Neutrophil (primary cell): ENCODE measurements around the gene HLA-DMB.
"Not testable (repeated sequence)": the region's sequence is repeated elsewhere in the genome, so short reads cannot be mapped to it uniquely, and the experiment has no call there.

Experiments
- H3K27ac ChIP-seq: fragments of 200-600 bp; sonication (generic); 2 replicates; pipeline ENCODE4 v1.5.1; 2016; ENCODE audit warnings: mild to moderate bottlenecking, moderate library complexity
- H3K27me3 ChIP-seq: fragments of 200-600 bp; sonication (generic); 2 replicates; pipeline ENCODE4 v1.6.0; 2016; ENCODE audit warnings: mild to moderate bottlenecking
- H3K36me3 ChIP-seq: fragments of 200-600 bp; sonication (generic); 2 replicates; pipeline ENCODE4 v1.5.1; 2017
- H3K4me1 ChIP-seq, 2 experiments: fragments of 200-600 bp in 1 of 2; sonication (generic) in 1 of 2; 1 replicate in 1 of 2; 2 replicates in 1 of 2; pipeline versions ENCODE4 v1.5.1 to v1.6.1; 2013 to 2016; ENCODE audit warnings: low read depth in 1 of 2, low read length in 1 of 2, mild to moderate bottlenecking in 1 of 2, moderate library complexity in 1 of 2; ENCODE audit not compliant: control insufficient read depth in 1 of 2, insufficient read depth in 1 of 2
- H3K4me3 ChIP-seq, 2 experiments: fragments of 200-600 bp in 1 of 2; sonication (generic) in 1 of 2; 1 replicate in 1 of 2; 2 replicates in 1 of 2; pipeline ENCODE4 v1.5.1; 2013 to 2016; ENCODE audit warnings: low read depth in 1 of 2, low read length in 1 of 2, mild to moderate bottlenecking in 1 of 2, moderate library complexity in 1 of 2
- H3K9me3 ChIP-seq: fragments of 200-600 bp; sonication (generic); 2 replicates; pipeline ENCODE4 v1.5.1; 2016
- CTCF ChIP-seq: fragments of 200-600 bp; sonication (generic); IDR thresholded peaks from 2 replicates; pipeline ENCODE4 v1.5.1; 2016; ENCODE audit warnings: antibody characterized with exemption

The HLA-DMB gene

DNA sequence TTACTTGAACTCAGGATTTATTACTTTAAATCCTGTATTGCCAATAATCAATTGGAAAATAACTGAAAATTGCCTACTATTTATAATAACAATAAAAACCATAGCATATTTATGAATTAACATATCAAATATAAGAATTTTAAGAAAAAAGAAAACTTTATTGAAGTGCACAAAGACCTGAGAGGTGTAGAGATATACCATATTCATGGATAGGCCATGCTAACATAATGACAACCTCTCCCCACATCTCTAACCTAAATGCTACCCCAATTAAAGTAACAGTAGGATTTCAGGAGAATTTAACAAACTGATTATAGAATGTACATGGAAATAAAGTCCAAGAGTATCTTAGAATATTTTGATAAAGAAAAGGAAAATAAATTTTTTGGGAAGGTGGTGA, 5.1 kb upstream of the HLA-DMB start:
- peak overlapping the region; percentile 95 for H3K27ac ChIP-seq
- H3K27me3 ChIP-seq = no peaks in the 10 kb centered on the region
- no peaks in the 10 kb centered on the region for H3K9me3 ChIP-seq
- peaks cover 41% of the 10 kb centered on the region in 2 experiments for H3K4me1 ChIP-seq
- TF ChIP-seq CTCF = no peak
- H3K4me3 ChIP-seq = no peak overlapping the region
- H3K36me3 ChIP-seq = no peaks in the 10 kb centered on the region

DNA sequence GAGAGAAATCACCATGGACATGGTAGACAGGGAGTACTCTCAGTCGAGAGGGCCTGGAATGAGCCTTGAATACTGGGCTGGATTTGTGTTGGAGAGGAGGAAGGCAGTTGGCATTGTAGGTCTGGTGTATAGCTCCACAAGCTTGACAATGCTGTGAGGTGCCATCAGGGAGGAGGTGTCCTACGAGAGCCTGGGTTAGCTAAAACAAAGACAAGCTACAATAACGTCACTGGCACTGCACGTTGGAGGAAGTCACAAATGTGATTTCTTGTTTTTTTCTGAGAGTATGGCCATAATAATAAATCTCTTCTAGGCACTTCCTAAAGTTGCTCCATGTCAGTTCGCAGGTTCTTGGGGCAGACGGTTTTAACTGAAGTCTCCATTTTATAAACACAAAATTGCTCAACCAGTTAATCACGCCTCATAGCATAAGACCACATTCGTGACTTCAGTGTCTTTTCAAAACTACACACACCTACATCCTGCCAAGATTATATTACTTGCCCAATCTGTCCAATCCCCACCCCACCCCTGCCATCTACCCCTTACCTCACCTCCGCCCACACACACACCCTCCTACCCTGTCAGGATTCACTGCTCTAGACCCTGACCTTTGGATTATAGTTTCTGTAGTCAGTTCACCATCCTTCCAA, 4.4 kb upstream of the HLA-DMB start:
- Histone ChIP-seq H3K27ac (peak overlapping the region; percentile 95), H3K27me3 (no peaks in the 10 kb centered on the region), H3K4me3 (peak overlapping the region in 1 of 2 experiments; percentile 56), H3K4me1 (peaks cover 48 to 49% of the 10 kb centered on the region in 2 experiments), H3K9me3 (no peaks in the 10 kb centered on the region), H3K36me3 (no peaks in the 10 kb centered on the region)
- TF ChIP-seq CTCF = no peak

DNA sequence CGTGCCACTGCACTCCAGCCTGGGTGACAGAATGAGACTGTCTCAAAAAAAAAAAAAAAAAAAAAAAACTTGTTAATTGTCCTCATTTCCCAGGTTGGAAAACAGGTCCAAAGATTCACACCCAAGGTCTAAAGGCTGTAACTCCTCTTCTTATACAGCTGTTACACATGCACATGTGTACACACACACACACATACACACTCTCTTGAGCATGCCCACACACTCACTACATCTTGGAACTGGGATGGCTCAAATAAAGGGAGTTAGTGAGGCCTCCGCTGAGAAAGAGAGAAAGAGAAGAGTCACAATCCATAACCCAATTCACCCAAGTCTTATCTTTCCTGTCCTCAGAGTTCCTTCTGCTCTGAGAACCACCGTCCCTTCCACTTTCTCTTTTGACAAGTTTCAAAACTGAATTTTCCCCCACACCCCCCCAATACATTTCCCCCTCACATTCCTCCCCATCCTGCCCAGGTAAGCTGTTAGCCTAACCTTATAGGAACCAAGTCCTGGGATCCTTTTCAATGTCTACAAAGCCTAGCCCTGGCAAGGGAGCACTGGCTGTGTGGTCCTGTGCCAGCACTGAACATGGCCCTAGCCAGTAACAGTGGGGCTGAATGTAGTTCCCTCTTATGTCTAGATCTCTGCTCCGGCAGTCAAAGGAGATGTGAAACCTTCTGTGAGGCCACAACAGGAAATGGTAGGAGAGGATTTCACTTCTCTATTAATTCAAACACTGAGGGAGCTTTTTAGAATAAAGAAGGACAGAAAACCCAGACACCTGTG, 3.2 kb upstream of the HLA-DMB start:
- H3K36me3 ChIP-seq = no peaks in the 10 kb centered on the region

DNA sequence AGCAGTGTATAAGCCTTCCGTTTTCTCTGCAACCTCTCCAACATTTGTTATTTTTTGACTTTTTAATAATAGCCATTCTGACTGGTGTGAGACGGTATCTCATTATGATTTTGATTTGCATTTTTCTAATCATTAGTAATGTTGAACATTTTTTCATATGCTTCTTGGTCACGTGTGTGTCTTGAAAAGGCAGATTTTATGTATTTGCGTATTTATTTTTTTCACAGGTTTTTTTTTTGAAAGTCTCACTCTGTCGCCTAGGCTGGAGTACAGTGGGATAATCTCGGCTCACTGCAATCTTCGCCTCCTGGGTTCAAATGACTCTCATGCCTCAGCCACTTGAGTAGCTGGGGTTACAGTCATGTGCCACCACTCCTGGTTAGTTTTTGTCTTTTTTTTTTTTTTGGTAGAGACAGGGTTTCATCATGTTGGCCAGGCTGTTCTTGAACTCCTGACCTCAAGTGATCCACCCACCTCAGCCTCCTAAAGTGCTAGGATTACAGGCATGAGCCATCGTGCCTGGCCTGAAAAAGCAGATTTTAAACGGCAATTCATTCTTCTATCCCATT, 1.8 kb upstream of the HLA-DMB start:
- not testable (repeated sequence) for H3K9me3 ChIP-seq, H3K36me3 ChIP-seq, H3K4me3 ChIP-seq, H3K27me3 ChIP-seq
- Histone ChIP-seq H3K4me1 (peaks cover 60 to 62% of the 10 kb centered on the region in 2 experiments), H3K27ac (peak overlapping the region; percentile 95)

More for the DNA sequence above, 3.2 kb upstream of the HLA-DMB start:
- Histone ChIP-seq H3K27me3 (no peaks in the 10 kb centered on the region), H3K4me1 (peaks cover 49 to 51% of the 10 kb centered on the region in 2 experiments), H3K9me3 (no peaks in the 10 kb centered on the region), H3K4me3 (peak overlapping the region; percentile 56 to 60), H3K27ac (peak overlapping the region; percentile 95)
- TF ChIP-seq CTCF = no peak

- TF ChIP-seq CTCF = no peak
- H3K36me3 ChIP-seq = no peaks in the 10 kb centered on the region
- peak overlapping the region; percentile 66 for H3K27ac ChIP-seq
- no peaks in the 10 kb centered on the region for H3K27me3 ChIP-seq
- peaks cover 74 to 75% of the 10 kb centered on the region in 2 experiments for H3K4me1 ChIP-seq
- no peaks in the 10 kb centered on the region for H3K9me3 ChIP-seq
- H3K4me3 ChIP-seq = peak overlapping the region in 1 of 2 experiments; percentile 60
Observed at GRCh38 chr6:32941214-32941768, 463 bp upstream of the HLA-DMB start.
